ENCODE results near the gene PLPP1. TPM values are rescaled to one million over a fixed set of nuclear protein-coding genes. Genes with fewer than 3 reads are reported as not detected.

PLPP1 gene
- total RNA-seq, 2 donors from 2014 or later: 29.0 to 100 TPM

DNA sequence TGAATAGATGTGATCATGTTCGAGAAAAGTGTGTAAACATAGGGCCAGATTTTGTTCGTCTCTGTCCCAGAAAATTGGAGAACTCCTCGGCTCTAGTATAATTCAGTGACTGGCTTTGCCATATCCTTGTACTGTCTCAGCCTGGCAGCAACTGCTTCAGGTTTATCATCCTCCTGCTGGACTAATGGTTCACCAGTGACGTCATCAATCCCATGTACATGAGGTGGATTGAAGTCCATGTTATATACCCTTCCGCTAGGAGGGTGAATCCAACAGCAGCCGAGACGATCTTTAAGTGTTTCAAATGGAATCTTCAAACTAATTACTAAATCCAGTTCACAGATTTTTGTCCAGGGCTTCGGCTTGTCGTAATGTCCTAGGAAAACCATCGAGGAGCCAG is 17.1 kb upstream of the PLPP1 start:
- TF ChIP-seq, protein P1, sequence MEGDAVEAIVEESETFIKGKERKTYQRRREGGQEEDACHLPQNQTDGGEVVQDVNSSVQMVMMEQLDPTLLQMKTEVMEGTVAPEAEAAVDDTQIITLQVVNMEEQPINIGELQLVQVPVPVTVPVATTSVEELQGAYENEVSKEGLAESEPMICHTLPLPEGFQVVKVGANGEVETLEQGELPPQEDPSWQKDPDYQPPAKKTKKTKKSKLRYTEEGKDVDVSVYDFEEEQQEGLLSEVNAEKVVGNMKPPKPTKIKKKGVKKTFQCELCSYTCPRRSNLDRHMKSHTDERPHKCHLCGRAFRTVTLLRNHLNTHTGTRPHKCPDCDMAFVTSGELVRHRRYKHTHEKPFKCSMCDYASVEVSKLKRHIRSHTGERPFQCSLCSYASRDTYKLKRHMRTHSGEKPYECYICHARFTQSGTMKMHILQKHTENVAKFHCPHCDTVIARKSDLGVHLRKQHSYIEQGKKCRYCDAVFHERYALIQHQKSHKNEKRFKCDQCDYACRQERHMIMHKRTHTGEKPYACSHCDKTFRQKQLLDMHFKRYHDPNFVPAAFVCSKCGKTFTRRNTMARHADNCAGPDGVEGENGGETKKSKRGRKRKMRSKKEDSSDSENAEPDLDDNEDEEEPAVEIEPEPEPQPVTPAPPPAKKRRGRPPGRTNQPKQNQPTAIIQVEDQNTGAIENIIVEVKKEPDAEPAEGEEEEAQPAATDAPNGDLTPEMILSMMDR (conservative IDR thresholded peaks at IDR 0.05): no peak
- no peaks in the 10 kb centered on the region for H3K36me3 ChIP-seq (ENCODE audit: control insufficient read depth, insufficient read depth, low read length)
- no peak overlapping the region for H3K4me3 Mint-ChIP-seq
- H3K27me3 Mint-ChIP-seq (ENCODE audit: insufficient read depth): peaks cover 4% of the 10 kb centered on the region
- no peaks in the 10 kb centered on the region for H3K9me3 Mint-ChIP-seq
- no peaks in the 10 kb centered on the region for H3K36me3 Mint-ChIP-seq (ENCODE audit: low read depth)
- WGBS, 2 experiments (ENCODE audit: insufficient coverage in 1 of 2, insufficient read length in 1 of 2): 95 to 98% methylated on average over 8 to 10 of the region's 10 CpGs
- no peaks in the 10 kb centered on the region for H3K27me3 ChIP-seq (ENCODE audit: control insufficient read depth, insufficient read depth, low read length, poor library complexity, severe bottlenecking)
- no peak overlapping the region for H3K4me3 ChIP-seq (ENCODE audit: low read length)
- H3K9ac ChIP-seq (ENCODE audit: extremely low read depth, low read length, poor library complexity, severe bottlenecking): no peak overlapping the region
- H3K4me1 Mint-ChIP-seq: peaks cover 26% of the 10 kb centered on the region
- no peak for DNase-seq
- H3K4me1 ChIP-seq (ENCODE audit: control insufficient read depth, insufficient read depth, low read length): no peaks in the 10 kb centered on the region
- H3K9me3 ChIP-seq (ENCODE audit: control insufficient read depth, low read length): no peaks in the 10 kb centered on the region
- H3K27ac Mint-ChIP-seq: no peak overlapping the region
- H3K27ac ChIP-seq (ENCODE audit: low read depth, low read length): no peak overlapping the region

GRCh38 chr5:55551358-55551757 is 16.6 kb upstream of the PLPP1 start:
- no peaks in the 10 kb centered on the region for H3K27me3 ChIP-seq (ENCODE audit: control insufficient read depth, insufficient read depth, low read length, poor library complexity, severe bottlenecking)
- no peaks in the 10 kb centered on the region for H3K36me3 Mint-ChIP-seq (ENCODE audit: low read depth)

DNA sequence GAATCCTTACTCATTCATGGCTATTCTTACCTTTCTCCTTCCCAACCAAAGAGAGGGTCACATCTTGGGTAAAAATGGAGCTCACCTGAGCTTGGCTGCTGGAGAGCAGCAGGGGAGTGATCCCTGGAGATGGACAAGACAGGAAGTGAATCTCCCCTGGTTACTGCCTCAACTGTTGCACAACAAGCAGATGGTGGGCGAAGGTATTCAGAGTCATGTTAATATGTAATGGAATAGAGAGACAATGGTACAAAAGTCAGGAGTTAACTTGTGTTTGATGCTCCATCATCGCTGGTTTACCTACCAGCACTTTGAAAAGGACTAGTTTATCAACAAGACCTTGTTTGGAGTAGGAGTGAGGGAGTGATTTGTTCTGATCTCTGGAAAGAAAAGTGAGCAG is 13.0 kb upstream of the PLPP1 start:
- H3K4me1 ChIP-seq (ENCODE audit: control insufficient read depth, insufficient read depth, low read length): no peaks in the 10 kb centered on the region
- H3K9me3 ChIP-seq (ENCODE audit: control insufficient read depth, low read length): no peaks in the 10 kb centered on the region
- 86 to 93% methylated on average over 2 of the region's 2 CpGs for WGBS, 2 experiments (ENCODE audit: insufficient coverage in 1 of 2, insufficient read length in 1 of 2)
- Mint-ChIP-seq H3K27me3 (ENCODE audit: insufficient read depth) (peaks cover 4% of the 10 kb centered on the region), H3K9me3 (no peaks in the 10 kb centered on the region), H3K4me3 (no peak overlapping the region), H3K36me3 (ENCODE audit: low read depth) (no peaks in the 10 kb centered on the region), H3K27ac (no peak overlapping the region), H3K4me1 (peaks cover 18% of the 10 kb centered on the region)
- DNase-seq: no peak
- H3K9ac ChIP-seq (ENCODE audit: extremely low read depth, low read length, poor library complexity, severe bottlenecking): no peak overlapping the region
- no peaks in the 10 kb centered on the region for H3K36me3 ChIP-seq (ENCODE audit: control insufficient read depth, insufficient read depth, low read length)
- TF ChIP-seq, protein P1 (conservative IDR thresholded peaks at IDR 0.05): no peak
- H3K27ac ChIP-seq (ENCODE audit: low read depth, low read length): no peak overlapping the region
- H3K4me3 ChIP-seq (ENCODE audit: low read length): no peak overlapping the region
- no peaks in the 10 kb centered on the region for H3K27me3 ChIP-seq (ENCODE audit: control insufficient read depth, insufficient read depth, low read length, poor library complexity, severe bottlenecking)

More at GRCh38 chr5:55551358-55551757, 16.6 kb upstream of the PLPP1 start:
- H3K27ac Mint-ChIP-seq: no peak overlapping the region
- no peak overlapping the region for H3K27ac ChIP-seq (ENCODE audit: low read depth, low read length)
- no peaks in the 10 kb centered on the region for H3K36me3 ChIP-seq (ENCODE audit: control insufficient read depth, insufficient read depth, low read length)
- TF ChIP-seq, protein P1 (conservative IDR thresholded peaks at IDR 0.05): no peak
- H3K9ac ChIP-seq (ENCODE audit: extremely low read depth, low read length, poor library complexity, severe bottlenecking): no peak overlapping the region
- no peaks in the 10 kb centered on the region for H3K9me3 Mint-ChIP-seq
- peaks cover 26% of the 10 kb centered on the region for H3K4me1 Mint-ChIP-seq
- WGBS, 2 experiments (ENCODE audit: insufficient coverage in 1 of 2, insufficient read length in 1 of 2): 95 to 100% methylated on average over 6 to 7 of the region's 7 CpGs
- DNase-seq: no peak
- no peak overlapping the region for H3K4me3 Mint-ChIP-seq
- no peaks in the 10 kb centered on the region for H3K9me3 ChIP-seq (ENCODE audit: control insufficient read depth, low read length)
- H3K4me3 ChIP-seq (ENCODE audit: low read length): no peak overlapping the region
- H3K4me1 ChIP-seq (ENCODE audit: control insufficient read depth, insufficient read depth, low read length): no peaks in the 10 kb centered on the region
- peaks cover 4% of the 10 kb centered on the region for H3K27me3 Mint-ChIP-seq (ENCODE audit: insufficient read depth)
